CD14-positive monocyte (primary cell): Measurements from ENCODE around the gene CRTC1. TPM values are rescaled to one million over a fixed set of nuclear protein-coding genes. Genes with fewer than 3 reads are reported as not detected.
A peak's percentile ranks its signal among the peaks of the same experiment; 100 is the strongest.

Source experiments
- DNase-seq, 3 donors: peaks; one replicate each; pipeline ENCODE4 v3.0.0-alpha.2; 2011 to 2022
- H2AFZ ChIP-seq: 2 replicates; pipeline ENCODE4 v1.6.0; 2012; ENCODE audit warnings: mild to moderate bottlenecking, low read depth, low read length, inconsistent platforms; ENCODE audit not compliant: insufficient read depth, poor library complexity, severe bottlenecking
- H3K27ac ChIP-seq, 2 donors: 1 replicate in 1 of 2; 2 replicates in 1 of 2; pipeline ENCODE4 v1.5.1; 2012 to 2013; ENCODE audit warnings: low read length in 2 of 2, control low read depth in 1 of 2, inconsistent platforms in 1 of 2, low read depth in 1 of 2, mild to moderate bottlenecking in 1 of 2
- H3K27me3 ChIP-seq, 2 donors: one replicate each; pipeline versions ENCODE4 v1.6.0 to v1.6.1; 2011 to 2013; ENCODE audit warnings: low read length in 2 of 2; ENCODE audit not compliant: control insufficient read depth in 2 of 2, insufficient read depth in 2 of 2
- H3K36me3 ChIP-seq, 2 donors: replicated peaks in 1 of 2; 1 replicate in 1 of 2; 2 replicates in 1 of 2; pipeline versions ENCODE4 v1.5.1 to v1.6.1; 2012 to 2013; ENCODE audit warnings: low read length in 2 of 2, control low read depth in 1 of 2, inconsistent platforms in 1 of 2, mild to moderate bottlenecking in 1 of 2; ENCODE audit not compliant: insufficient read depth in 2 of 2, control insufficient read depth in 1 of 2
- H3K4me1 ChIP-seq, 2 donors: 1 replicate in 1 of 2; 2 replicates in 1 of 2; pipeline versions ENCODE4 v1.5.1 to v1.6.1; 2012 to 2013; ENCODE audit warnings: low read length in 2 of 2, control low read depth in 1 of 2, inconsistent platforms in 1 of 2, mild to moderate bottlenecking in 1 of 2, moderate library complexity in 1 of 2; ENCODE audit not compliant: insufficient read depth in 2 of 2, control insufficient read depth in 1 of 2
- H3K4me2 ChIP-seq: replicated peaks from 2 replicates; pipeline ENCODE3; 2012; ENCODE audit warnings: low read length, moderate library complexity, mild to moderate bottlenecking; ENCODE audit not compliant: poor library complexity, severe bottlenecking; ENCODE audit errors: extremely low read depth
- H3K4me3 ChIP-seq, 3 experiments: fragments of 200-600 bp in 1 of 3; sonication (generic) in 1 of 3; replicated peaks in 1 of 3; 1 replicate in 2 of 3; 2 replicates in 1 of 3; pipeline ENCODE4 v1.5.1; 2011 to 2013; ENCODE audit warnings: low read length in 3 of 3, mild to moderate bottlenecking in 3 of 3, control low read depth in 2 of 3, low read depth in 2 of 3, inconsistent platforms in 1 of 3, moderate library complexity in 1 of 3
- H3K79me2 ChIP-seq: 2 replicates; pipeline ENCODE4 v1.6.0; 2012; ENCODE audit warnings: mild to moderate bottlenecking, control low read depth, inconsistent platforms, low read length, moderate library complexity; ENCODE audit not compliant: insufficient read depth
- H3K9ac ChIP-seq: 2 replicates; pipeline ENCODE4 v1.6.0; 2017; ENCODE audit warnings: low read length, mild to moderate bottlenecking; ENCODE audit not compliant: insufficient read depth, poor library complexity, severe bottlenecking
- H3K9me3 ChIP-seq, 2 donors: replicated peaks in 1 of 2; 1 replicate in 1 of 2; 2 replicates in 1 of 2; pipeline versions ENCODE4 v1.5.1 to v1.6.1; 2012 to 2013; ENCODE audit warnings: low read length in 2 of 2, control low read depth in 1 of 2; ENCODE audit not compliant: control insufficient read depth in 1 of 2, insufficient read depth in 1 of 2
- H4K20me1 ChIP-seq: 2 replicates; pipeline ENCODE4 v1.6.0; 2012; ENCODE audit warnings: mild to moderate bottlenecking, low read length, control low read depth, moderate library complexity; ENCODE audit not compliant: insufficient read depth
- H3K27ac Mint-ChIP-seq, 7 donors: one replicate each; pipeline ENCODE4 v1.8.0; 2020; ENCODE audit warnings: mild to moderate bottlenecking in 7 of 7, mixed read lengths in 7 of 7, moderate library complexity in 6 of 7, inconsistent platforms in 2 of 7
- H3K27me3 Mint-ChIP-seq, 3 donors: one replicate each; pipeline ENCODE4 v1.8.0; 2021 to 2022; ENCODE audit warnings: low read depth in 3 of 3, mild to moderate bottlenecking in 3 of 3, mixed read lengths in 3 of 3, moderate library complexity in 3 of 3, inconsistent platforms in 1 of 3
- H3K36me3 Mint-ChIP-seq, 2 donors: one replicate each; pipeline ENCODE4 v1.8.0; 2020; ENCODE audit warnings: mixed read lengths in 2 of 2, inconsistent platforms in 1 of 2, mild to moderate bottlenecking in 1 of 2
- H3K4me1 Mint-ChIP-seq: one replicate; pipeline ENCODE4 v1.8.0; 2020; ENCODE audit warnings: mild to moderate bottlenecking, mixed read lengths
- H3K4me3 Mint-ChIP-seq, 2 donors: one replicate each; pipeline ENCODE4 v1.8.0; 2020; ENCODE audit warnings: mild to moderate bottlenecking in 2 of 2, mixed read lengths in 2 of 2, moderate library complexity in 1 of 2
- H3K9me3 Mint-ChIP-seq, 7 donors: one replicate each; pipeline ENCODE4 v1.8.0; 2020 to 2022; ENCODE audit warnings: mixed read lengths in 7 of 7, mild to moderate bottlenecking in 6 of 7, moderate library complexity in 6 of 7, inconsistent platforms in 2 of 7
- WGBS: methylation state at CpG from one replicate; pipeline ENCODE4 v1.1.5; 2013; ENCODE audit warnings: missing lambda C conversion rate; ENCODE audit not compliant: insufficient coverage; 5-methylcytosine and 5-hydroxymethylcytosine counted together
- intact Hi-C, 2 donors: fragments of 100-400 bp; cut with micrococcal nuclease; formaldehyde crosslinking; loops; one replicate each; pipeline versions ENCODE4 v1.15.0 to v1.15.1; 2023
- polyA plus RNA-seq, 3 donors: library from polyadenylated mRNA; depleted of rRNA in 1 of 3; unstranded in 2 of 3; stranded (reverse) in 1 of 3; fragments of 300-500 nt in 2 of 3; fragments of >200 nt in 1 of 3; fragmentation: Illumina TruSeq in 2 of 3; gene quantifications; 1 replicate in 2 of 3; 2 replicates in 1 of 3; pipeline ENCODE4 v1.2.3, GENCODE V29; 2012 to 2021
- TF ChIP-seq, protein P1 (sequence below): fragments of 200-600 bp; IDR thresholded peaks from one replicate; pipeline ENCODE4 v1.8.0; 2022; ENCODE audit warnings: antibody characterized with exemption, mild to moderate bottlenecking

Gene CRTC1
- polyA plus RNA-seq, 3 donors: 0.28 to 9.2 (median 0.55) TPM

DNA sequence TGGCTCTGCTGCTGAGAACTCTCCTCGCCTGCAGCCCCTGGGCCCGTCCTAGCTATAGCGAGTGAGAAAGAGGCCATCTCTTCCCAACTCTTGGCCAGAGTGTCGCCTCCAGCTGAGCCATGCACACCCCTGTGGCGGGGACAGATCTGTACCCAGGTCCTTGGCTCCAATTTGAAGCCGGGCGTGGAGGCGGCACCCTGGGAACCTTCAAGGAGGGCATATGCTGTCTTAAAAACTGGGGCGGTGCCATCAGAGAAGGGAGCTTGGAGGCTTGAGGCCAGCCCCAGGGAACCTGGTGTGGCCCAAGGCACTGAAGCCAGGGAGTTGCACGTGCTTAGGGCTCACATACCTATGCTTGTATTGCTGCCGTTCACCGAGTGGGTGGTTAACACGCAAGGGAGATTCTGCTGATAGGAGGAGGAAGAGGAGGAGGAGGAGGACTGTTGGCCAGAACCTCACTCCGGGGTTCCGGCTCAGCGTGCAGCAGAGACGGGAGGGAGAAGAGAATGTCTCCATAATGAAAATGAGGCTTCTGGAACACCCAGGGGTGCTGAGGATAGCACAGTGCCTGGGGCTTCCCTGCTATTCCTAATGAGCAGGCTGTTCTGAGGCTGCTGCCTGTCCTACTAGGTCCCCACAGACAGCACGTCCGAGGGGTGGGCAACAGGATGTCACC, 67.0 kb downstream of the CRTC1 start:
- Histone ChIP-seq H4K20me1 (no peaks in the 10 kb centered on the region), H3K9ac (no peak overlapping the region), H2AFZ (no peak overlapping the region), H3K27ac (no peak overlapping the region), H3K79me2 (no peaks in the 10 kb centered on the region), H3K4me2 (no peak overlapping the region), H3K4me1 (no peaks in the 10 kb centered on the region), H3K9me3 (no peaks in the 10 kb centered on the region), H3K36me3 (peaks cover 27 to 39% of the 10 kb centered on the region in 2 donors), H3K27me3 (no peaks in the 10 kb centered on the region), H3K4me3 (no peak overlapping the region)
- Mint-ChIP-seq H3K27ac (peak overlapping the region in 1 of 7 donors; percentile 50), H3K4me3 (no peak overlapping the region), H3K36me3 (peaks cover 33 to 50% of the 10 kb centered on the region in 2 donors), H3K27me3 (peaks cover 0 to 7% (median 0%) of the 10 kb centered on the region in 3 donors), H3K4me1 (no peaks in the 10 kb centered on the region), H3K9me3 (peaks cover 0 to 5% (median 0%) of the 10 kb centered on the region in 7 donors)
- intact Hi-C loops: no loop called here
- TF ChIP-seq, protein P1, sequence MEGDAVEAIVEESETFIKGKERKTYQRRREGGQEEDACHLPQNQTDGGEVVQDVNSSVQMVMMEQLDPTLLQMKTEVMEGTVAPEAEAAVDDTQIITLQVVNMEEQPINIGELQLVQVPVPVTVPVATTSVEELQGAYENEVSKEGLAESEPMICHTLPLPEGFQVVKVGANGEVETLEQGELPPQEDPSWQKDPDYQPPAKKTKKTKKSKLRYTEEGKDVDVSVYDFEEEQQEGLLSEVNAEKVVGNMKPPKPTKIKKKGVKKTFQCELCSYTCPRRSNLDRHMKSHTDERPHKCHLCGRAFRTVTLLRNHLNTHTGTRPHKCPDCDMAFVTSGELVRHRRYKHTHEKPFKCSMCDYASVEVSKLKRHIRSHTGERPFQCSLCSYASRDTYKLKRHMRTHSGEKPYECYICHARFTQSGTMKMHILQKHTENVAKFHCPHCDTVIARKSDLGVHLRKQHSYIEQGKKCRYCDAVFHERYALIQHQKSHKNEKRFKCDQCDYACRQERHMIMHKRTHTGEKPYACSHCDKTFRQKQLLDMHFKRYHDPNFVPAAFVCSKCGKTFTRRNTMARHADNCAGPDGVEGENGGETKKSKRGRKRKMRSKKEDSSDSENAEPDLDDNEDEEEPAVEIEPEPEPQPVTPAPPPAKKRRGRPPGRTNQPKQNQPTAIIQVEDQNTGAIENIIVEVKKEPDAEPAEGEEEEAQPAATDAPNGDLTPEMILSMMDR: no peak
- over 99% methylated on average over 19 of the region's 19 CpGs for WGBS
- no peak for DNase-seq

DNA sequence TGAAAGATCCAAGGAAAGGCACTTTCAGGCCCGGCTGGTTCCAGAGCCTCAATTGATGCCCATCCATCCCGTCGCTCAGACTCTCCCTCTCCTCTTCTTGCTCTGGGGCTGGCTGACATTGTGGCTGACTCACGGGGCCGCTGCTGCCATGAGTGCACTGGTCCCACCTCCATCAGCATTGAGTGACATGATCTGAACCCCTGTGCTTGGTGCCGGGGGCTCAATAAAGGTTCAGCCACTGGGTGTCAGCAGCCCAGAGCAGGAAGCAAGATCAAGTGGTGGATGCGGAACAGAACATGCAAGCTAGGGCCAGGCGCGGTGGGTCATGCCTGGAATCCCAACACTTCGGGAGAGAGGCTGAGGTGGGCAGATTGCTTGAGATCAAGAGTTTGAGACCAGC, 68.1 kb downstream of the CRTC1 start:
- Histone ChIP-seq H3K9ac (no peak overlapping the region), H3K4me3 (no peak overlapping the region), H3K27me3 (no peaks in the 10 kb centered on the region), H3K36me3 (peaks cover 27 to 47% of the 10 kb centered on the region in 2 donors), H3K4me2 (no peak overlapping the region), H3K79me2 (no peaks in the 10 kb centered on the region), H4K20me1 (no peaks in the 10 kb centered on the region), H3K27ac (no peak overlapping the region), H3K4me1 (no peaks in the 10 kb centered on the region), H2AFZ (no peak overlapping the region), H3K9me3 (no peaks in the 10 kb centered on the region)
- intact Hi-C loops: no loop called here
- peaks cover 0 to 5% (median 0%) of the 10 kb centered on the region in 7 donors for H3K9me3 Mint-ChIP-seq
- H3K4me3 Mint-ChIP-seq: no peak overlapping the region
- no peaks in the 10 kb centered on the region for H3K4me1 Mint-ChIP-seq
- peak overlapping the region in 2 of 7 donors; percentile 17 to 18 for H3K27ac Mint-ChIP-seq
- TF ChIP-seq, protein P1: no peak
- no peak for DNase-seq
- peaks cover 0 to 7% (median 0%) of the 10 kb centered on the region in 3 donors for H3K27me3 Mint-ChIP-seq
- WGBS: 98% methylated on average over 6 of the region's 10 CpGs
- peaks cover 37 to 55% of the 10 kb centered on the region in 2 donors for H3K36me3 Mint-ChIP-seq
